GM23338 (cell line): ENCODE data around the gene LARP7. TPM values are rescaled to one million over a fixed set of nuclear protein-coding genes. Genes with fewer than 3 reads are reported as not detected.

Source experiments
- ATAC-seq: fragments of 200-7000 bp; cut with Tn5 transposase; 3 replicates; pipeline ENCODE4 v1.9.1; 2020
- DNase-seq: peaks from one replicate; pipeline ENCODE4 v3.0.0-alpha.2; 2015; ENCODE audit warnings: low spot score
- H2AFZ ChIP-seq: fragments of 200-600 bp; sonication (generic); 2 replicates; pipeline ENCODE4 v1.8.0; 2016; ENCODE audit warnings: antibody characterized with exemption, mild to moderate bottlenecking, moderate library complexity
- H3F3A ChIP-seq: fragments of 200-600 bp; sonication (generic); replicated peaks from 2 replicates; pipeline ENCODE4 v1.8.0; 2017; ENCODE audit warnings: antibody characterized with exemption, mixed run types, low read depth
- H3K27ac ChIP-seq: fragments of 200-600 bp; sonication (generic); 2 replicates; pipeline ENCODE4 v1.6.1; 2016; ENCODE audit warnings: low read depth
- H3K27me3 ChIP-seq: fragments of 200-600 bp; sonication (generic); 2 replicates; pipeline ENCODE4 v1.8.0; 2016; ENCODE audit warnings: mild to moderate bottlenecking, mixed run types, moderate library complexity; ENCODE audit not compliant: insufficient read depth
- H3K36me3 ChIP-seq: fragments of 200-600 bp; sonication (generic); 2 replicates; pipeline ENCODE4 v1.8.0; 2016; ENCODE audit warnings: mild to moderate bottlenecking; ENCODE audit not compliant: insufficient read depth
- H3K4me1 ChIP-seq: fragments of 200-600 bp; sonication (generic); 2 replicates; pipeline ENCODE4 v1.8.0; 2016; ENCODE audit warnings: mild to moderate bottlenecking, moderate library complexity; ENCODE audit not compliant: insufficient read depth
- H3K4me2 ChIP-seq: fragments of 200-600 bp; sonication (generic); 2 replicates; pipeline ENCODE4 v1.7.1; 2017; ENCODE audit warnings: mixed run types
- H3K4me3 ChIP-seq: fragments of 200-600 bp; sonication (generic); 2 replicates; pipeline ENCODE4 v1.6.1; 2016; ENCODE audit warnings: mixed run types
- H3K79me2 ChIP-seq: fragments of 200-600 bp; sonication (generic); replicated peaks from 2 replicates; pipeline ENCODE4 v1.8.0; 2017; ENCODE audit warnings: mild to moderate bottlenecking; ENCODE audit not compliant: insufficient read depth
- H3K9me2 ChIP-seq: fragments of 200-600 bp; sonication (generic); 2 replicates; pipeline ENCODE4 v1.8.0; 2017; ENCODE audit not compliant: insufficient read depth
- H4K20me1 ChIP-seq: fragments of 200-600 bp; sonication (generic); replicated peaks from 2 replicates; pipeline ENCODE4 v1.8.0; 2017; ENCODE audit warnings: mild to moderate bottlenecking; ENCODE audit not compliant: insufficient read depth
- H3K27ac Mint-ChIP-seq: 2 replicates; pipeline ENCODE4 v1.8.0; 2020; ENCODE audit warnings: inconsistent platforms, mild to moderate bottlenecking, moderate library complexity, mixed read lengths
- H3K27me3 Mint-ChIP-seq: 3 replicates; pipeline ENCODE4 v1.8.0; 2022; ENCODE audit warnings: low read depth, mild to moderate bottlenecking, moderate library complexity, mixed read lengths, inconsistent platforms; ENCODE audit not compliant: insufficient read depth, poor library complexity
- H3K36me3 Mint-ChIP-seq: 3 replicates; pipeline ENCODE4 v1.8.0; 2021; ENCODE audit warnings: low read depth, mild to moderate bottlenecking, inconsistent platforms, moderate library complexity, mixed read lengths
- H3K4me1 Mint-ChIP-seq: 3 replicates; pipeline ENCODE4 v1.8.0; 2020; ENCODE audit warnings: mild to moderate bottlenecking, inconsistent platforms, mixed read lengths
- H3K4me3 Mint-ChIP-seq: 3 replicates; pipeline ENCODE4 v1.8.0; 2021; ENCODE audit warnings: moderate library complexity, mild to moderate bottlenecking, inconsistent platforms, mixed read lengths
- H3K9me3 Mint-ChIP-seq: 3 replicates; pipeline ENCODE4 v1.8.0; 2020; ENCODE audit warnings: moderate library complexity, mild to moderate bottlenecking, inconsistent platforms, mixed read lengths
- CREB1 ChIP-seq: fragments of 250-450 bp; sonication (Bioruptor Pico); IDR thresholded peaks from 2 replicates; pipeline ENCODE4 v1.5.0; 2020; ENCODE audit warnings: low read depth, mild to moderate bottlenecking, moderate library complexity
- EZH2 ChIP-seq: fragments of 200-600 bp; sonication (generic); IDR thresholded peaks from one replicate; pipeline ENCODE4 v1.8.0; 2017; ENCODE audit warnings: antibody characterized with exemption, mild to moderate bottlenecking, low read depth; ENCODE audit not compliant: unreplicated experiment
- EZH2phosphoT487 ChIP-seq: fragments of 200-600 bp; sonication (generic); IDR thresholded peaks from one replicate; pipeline ENCODE4 v1.8.1; 2018; ENCODE audit warnings: antibody characterized with exemption; ENCODE audit not compliant: unreplicated experiment
- JUNB ChIP-seq: IDR thresholded peaks from one replicate; pipeline ENCODE4 v1.6.1; 2016; ENCODE audit warnings: antibody characterized with exemption; ENCODE audit not compliant: unreplicated experiment
- NANOG ChIP-seq: IDR thresholded peaks from 2 replicates; pipeline ENCODE4 v1.6.1; 2016; ENCODE audit warnings: antibody characterized with exemption, borderline replicate concordance
- POLR2AphosphoS5 ChIP-seq: IDR thresholded peaks from 2 replicates; pipeline ENCODE4 v1.6.1; 2016; ENCODE audit warnings: antibody characterized with exemption, low read depth
- ZNF331 ChIP-seq: fragments of 250-450 bp; sonication (Bioruptor Pico); IDR thresholded peaks from 2 replicates; pipeline ENCODE4 v1.5.0; 2020; ENCODE audit warnings: low read depth, mild to moderate bottlenecking, moderate library complexity
- polyA plus RNA-seq: library from polyadenylated mRNA; unstranded; fragments of >200 nt; fragmentation: Nextera tagmentation; extraction: Ambion mirVana; gene quantifications from 2 replicates; pipeline ENCODE4 v1.2.1, GENCODE V29; 2016
- total RNA-seq: library from RNA; depleted of rRNA; stranded (reverse); fragments of >200 nt; shearing (Covaris generic); gene quantifications from 2 replicates; pipeline ENCODE4 v1.2.3, GENCODE V29; 2014
- TF ChIP-seq, protein P1 (sequence below): IDR thresholded peaks from one replicate; pipeline ENCODE4 v1.6.1; 2018; ENCODE audit warnings: antibody characterized with exemption; ENCODE audit not compliant: unreplicated experiment
- TF ChIP-seq, protein P2 (sequence below): fragments of 250-450 bp; sonication (Bioruptor Pico); IDR thresholded peaks from 2 replicates; pipeline ENCODE4 v1.5.0; 2020; ENCODE audit warnings: mild to moderate bottlenecking, moderate library complexity
- TF ChIP-seq, protein P3 (sequence below): IDR thresholded peaks from 2 replicates; pipeline ENCODE4 v1.6.1; 2016; ENCODE audit warnings: antibody characterized with exemption

The LARP7 gene
- total and polyA plus RNA-seq, 2 experiments from 2014 or later = 25.8 to 157 TPM

DNA sequence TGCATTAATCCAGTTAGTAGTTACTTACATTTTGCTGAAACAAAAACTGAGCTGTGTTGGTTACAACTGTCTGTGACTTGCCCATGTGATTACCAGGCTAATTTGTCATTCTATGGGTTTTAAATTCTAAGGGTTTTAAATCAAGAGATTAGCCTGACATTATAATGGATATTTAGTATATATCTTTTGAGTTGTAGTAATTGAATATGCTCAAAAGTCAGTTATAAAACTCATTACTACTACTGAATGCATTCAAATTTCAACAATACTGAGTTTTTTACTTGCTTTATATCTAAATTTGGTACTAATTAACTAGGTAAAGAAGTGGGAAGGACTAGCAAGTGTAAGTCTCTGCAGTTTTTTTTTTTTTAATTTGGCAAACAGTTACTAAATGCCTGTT, 14.7 kb downstream of the LARP7 start (continued):
- TF ChIP-seq, protein P1, sequence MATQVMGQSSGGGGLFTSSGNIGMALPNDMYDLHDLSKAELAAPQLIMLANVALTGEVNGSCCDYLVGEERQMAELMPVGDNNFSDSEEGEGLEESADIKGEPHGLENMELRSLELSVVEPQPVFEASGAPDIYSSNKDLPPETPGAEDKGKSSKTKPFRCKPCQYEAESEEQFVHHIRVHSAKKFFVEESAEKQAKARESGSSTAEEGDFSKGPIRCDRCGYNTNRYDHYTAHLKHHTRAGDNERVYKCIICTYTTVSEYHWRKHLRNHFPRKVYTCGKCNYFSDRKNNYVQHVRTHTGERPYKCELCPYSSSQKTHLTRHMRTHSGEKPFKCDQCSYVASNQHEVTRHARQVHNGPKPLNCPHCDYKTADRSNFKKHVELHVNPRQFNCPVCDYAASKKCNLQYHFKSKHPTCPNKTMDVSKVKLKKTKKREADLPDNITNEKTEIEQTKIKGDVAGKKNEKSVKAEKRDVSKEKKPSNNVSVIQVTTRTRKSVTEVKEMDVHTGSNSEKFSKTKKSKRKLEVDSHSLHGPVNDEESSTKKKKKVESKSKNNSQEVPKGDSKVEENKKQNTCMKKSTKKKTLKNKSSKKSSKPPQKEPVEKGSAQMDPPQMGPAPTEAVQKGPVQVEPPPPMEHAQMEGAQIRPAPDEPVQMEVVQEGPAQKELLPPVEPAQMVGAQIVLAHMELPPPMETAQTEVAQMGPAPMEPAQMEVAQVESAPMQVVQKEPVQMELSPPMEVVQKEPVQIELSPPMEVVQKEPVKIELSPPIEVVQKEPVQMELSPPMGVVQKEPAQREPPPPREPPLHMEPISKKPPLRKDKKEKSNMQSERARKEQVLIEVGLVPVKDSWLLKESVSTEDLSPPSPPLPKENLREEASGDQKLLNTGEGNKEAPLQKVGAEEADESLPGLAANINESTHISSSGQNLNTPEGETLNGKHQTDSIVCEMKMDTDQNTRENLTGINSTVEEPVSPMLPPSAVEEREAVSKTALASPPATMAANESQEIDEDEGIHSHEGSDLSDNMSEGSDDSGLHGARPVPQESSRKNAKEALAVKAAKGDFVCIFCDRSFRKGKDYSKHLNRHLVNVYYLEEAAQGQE = no peak
- TF ChIP-seq ZNF331 (CRISPR knock-in tag) (no peak), EZH2 (no peak)

DNA sequence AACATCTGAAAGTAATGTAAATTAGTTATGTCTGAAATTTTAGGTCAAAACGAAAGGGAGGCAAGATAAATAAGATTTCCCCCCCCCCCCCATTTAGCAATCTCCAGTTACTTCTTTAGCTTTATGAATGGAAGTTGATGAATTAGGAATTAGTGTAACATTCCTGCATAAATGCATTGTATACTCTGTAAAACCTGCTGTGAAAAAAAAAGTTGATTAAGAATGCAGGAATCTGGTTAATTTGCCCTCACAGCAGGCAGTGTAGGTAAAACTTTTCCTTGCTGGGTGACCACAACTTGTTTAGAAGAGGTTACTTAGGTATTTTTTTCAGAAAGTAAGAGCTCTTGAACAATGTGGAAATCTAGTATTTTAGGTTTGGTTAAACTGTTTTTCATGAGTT, 15.3 kb downstream of the LARP7 start:
- Histone ChIP-seq H3K4me3 (no peak overlapping the region), H4K20me1 (no peaks in the 10 kb centered on the region), H3K79me2 (peaks cover 42% of the 10 kb centered on the region), H3K4me1 (peaks cover 27% of the 10 kb centered on the region), H3K9me2 (no peaks in the 10 kb centered on the region), H3K27ac (peak overlapping the region; percentile 94), H3K36me3 (peaks cover 10% of the 10 kb centered on the region), H3F3A (peaks cover under 1% of the 10 kb centered on the region), H3K4me2 (no peak overlapping the region), H3K27me3 (no peaks in the 10 kb centered on the region), H2AFZ (no peak overlapping the region)
- peak overlapping the region; percentile 66 for H3K4me3 Mint-ChIP-seq
- peak; percentile 97 for DNase-seq
- H3K36me3 Mint-ChIP-seq = peaks cover 51% of the 10 kb centered on the region
- H3K9me3 Mint-ChIP-seq = peaks cover 5% of the 10 kb centered on the region
- peaks cover 47% of the 10 kb centered on the region for H3K4me1 Mint-ChIP-seq
- H3K27ac Mint-ChIP-seq = peak overlapping the region; percentile 95
- H3K27me3 Mint-ChIP-seq = peaks cover 15% of the 10 kb centered on the region
- ATAC-seq = peak; percentile 9
- TF ChIP-seq CREB1 (peak; percentile 63; the same call in 1 of the 2 replicates), POLR2AphosphoS5 (no peak), EZH2 (no peak), NANOG (peak; percentile 98), EZH2phosphoT487 (no peak), JUNB (no peak)
- TF ChIP-seq, protein P2, sequence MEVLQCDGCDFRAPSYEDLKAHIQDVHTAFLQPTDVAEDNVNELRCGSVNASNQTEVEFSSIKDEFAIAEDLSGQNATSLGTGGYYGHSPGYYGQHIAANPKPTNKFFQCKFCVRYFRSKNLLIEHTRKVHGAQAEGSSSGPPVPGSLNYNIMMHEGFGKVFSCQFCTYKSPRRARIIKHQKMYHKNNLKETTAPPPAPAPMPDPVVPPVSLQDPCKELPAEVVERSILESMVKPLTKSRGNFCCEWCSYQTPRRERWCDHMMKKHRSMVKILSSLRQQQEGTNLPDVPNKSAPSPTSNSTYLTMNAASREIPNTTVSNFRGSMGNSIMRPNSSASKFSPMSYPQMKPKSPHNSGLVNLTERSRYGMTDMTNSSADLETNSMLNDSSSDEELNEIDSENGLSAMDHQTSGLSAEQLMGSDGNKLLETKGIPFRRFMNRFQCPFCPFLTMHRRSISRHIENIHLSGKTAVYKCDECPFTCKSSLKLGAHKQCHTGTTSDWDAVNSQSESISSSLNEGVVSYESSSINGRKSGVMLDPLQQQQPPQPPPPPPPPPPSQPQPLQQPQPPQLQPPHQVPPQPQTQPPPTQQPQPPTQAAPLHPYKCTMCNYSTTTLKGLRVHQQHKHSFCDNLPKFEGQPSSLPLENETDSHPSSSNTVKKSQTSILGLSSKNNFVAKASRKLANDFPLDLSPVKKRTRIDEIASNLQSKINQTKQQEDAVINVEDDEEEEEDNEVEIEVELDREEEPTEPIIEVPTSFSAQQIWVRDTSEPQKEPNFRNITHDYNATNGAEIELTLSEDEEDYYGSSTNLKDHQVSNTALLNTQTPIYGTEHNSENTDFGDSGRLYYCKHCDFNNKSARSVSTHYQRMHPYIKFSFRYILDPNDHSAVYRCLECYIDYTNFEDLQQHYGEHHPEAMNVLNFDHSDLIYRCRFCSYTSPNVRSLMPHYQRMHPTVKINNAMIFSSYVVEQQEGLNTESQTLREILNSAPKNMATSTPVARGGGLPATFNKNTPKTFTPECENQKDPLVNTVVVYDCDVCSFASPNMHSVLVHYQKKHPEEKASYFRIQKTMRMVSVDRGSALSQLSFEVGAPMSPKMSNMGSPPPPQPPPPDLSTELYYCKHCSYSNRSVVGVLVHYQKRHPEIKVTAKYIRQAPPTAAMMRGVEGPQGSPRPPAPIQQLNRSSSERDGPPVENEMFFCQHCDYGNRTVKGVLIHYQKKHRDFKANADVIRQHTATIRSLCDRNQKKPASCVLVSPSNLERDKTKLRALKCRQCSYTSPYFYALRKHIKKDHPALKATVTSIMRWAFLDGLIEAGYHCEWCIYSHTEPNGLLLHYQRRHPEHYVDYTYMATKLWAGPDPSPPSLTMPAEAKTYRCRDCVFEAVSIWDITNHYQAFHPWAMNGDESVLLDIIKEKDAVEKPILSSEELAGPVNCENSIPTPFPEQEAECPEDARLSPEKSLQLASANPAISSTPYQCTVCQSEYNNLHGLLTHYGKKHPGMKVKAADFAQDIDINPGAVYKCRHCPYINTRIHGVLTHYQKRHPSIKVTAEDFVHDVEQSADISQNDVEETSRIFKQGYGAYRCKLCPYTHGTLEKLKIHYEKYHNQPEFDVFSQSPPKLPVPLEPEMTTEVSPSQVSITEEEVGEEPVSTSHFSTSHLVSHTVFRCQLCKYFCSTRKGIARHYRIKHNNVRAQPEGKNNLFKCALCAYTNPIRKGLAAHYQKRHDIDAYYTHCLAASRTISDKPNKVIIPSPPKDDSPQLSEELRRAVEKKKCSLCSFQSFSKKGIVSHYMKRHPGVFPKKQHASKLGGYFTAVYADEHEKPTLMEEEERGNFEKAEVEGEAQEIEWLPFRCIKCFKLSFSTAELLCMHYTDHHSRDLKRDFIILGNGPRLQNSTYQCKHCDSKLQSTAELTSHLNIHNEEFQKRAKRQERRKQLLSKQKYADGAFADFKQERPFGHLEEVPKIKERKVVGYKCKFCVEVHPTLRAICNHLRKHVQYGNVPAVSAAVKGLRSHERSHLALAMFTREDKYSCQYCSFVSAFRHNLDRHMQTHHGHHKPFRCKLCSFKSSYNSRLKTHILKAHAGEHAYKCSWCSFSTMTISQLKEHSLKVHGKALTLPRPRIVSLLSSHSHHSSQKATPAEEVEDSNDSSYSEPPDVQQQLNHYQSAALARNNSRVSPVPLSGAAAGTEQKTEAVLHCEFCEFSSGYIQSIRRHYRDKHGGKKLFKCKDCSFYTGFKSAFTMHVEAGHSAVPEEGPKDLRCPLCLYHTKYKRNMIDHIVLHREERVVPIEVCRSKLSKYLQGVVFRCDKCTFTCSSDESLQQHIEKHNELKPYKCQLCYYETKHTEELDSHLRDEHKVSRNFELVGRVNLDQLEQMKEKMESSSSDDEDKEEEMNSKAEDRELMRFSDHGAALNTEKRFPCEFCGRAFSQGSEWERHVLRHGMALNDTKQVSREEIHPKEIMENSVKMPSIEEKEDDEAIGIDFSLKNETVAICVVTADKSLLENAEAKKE (CRISPR knock-in tag) = no peak
- TF ChIP-seq, protein P1 = no peak
- TF ChIP-seq, protein P3, sequence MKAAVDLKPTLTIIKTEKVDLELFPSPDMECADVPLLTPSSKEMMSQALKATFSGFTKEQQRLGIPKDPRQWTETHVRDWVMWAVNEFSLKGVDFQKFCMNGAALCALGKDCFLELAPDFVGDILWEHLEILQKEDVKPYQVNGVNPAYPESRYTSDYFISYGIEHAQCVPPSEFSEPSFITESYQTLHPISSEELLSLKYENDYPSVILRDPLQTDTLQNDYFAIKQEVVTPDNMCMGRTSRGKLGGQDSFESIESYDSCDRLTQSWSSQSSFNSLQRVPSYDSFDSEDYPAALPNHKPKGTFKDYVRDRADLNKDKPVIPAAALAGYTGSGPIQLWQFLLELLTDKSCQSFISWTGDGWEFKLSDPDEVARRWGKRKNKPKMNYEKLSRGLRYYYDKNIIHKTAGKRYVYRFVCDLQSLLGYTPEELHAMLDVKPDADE = no peak
